GM12864 (cell line): ENCODE results near the gene CDH23.

ENCODE experiments used
- DNase-seq: peaks from one replicate; pipeline ENCODE4 v3.0.0-alpha.2; 2011; ENCODE audit warnings: low read depth
- H3K4me3 ChIP-seq: 2 replicates; pipeline ENCODE4 v1.5.1; 2011; ENCODE audit warnings: mild to moderate bottlenecking, low read depth, low read length, control low read depth
- TF ChIP-seq, protein P1 (sequence below): IDR thresholded peaks from 2 replicates; pipeline ENCODE4 v1.5.1; 2011; ENCODE audit warnings: low read depth, mild to moderate bottlenecking, moderate library complexity, low read length, control low read depth, inconsistent platforms; ENCODE audit errors: missing control alignments

Gene CDH23

DNA sequence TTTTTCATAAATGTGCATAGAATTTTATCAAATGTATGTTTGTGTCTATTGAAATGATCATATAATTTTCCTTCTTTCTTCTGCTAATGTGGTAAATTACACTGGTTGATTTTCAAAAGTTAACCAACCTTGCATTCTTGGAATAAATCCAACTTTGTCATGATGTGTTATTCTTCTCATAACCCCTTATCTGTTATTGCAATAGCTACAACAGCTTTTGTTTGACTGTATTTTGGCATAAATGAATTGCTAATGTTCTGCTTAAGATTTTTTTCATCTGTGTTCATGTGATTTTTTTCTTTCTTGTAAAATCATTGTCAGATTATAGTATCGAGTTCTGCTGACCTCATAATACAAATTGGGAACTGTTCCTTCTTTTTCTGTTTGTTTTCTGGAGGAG is 17.6 kb downstream of the CDH23 start:
- H3K4me3 ChIP-seq: no peak overlapping the region
- TF ChIP-seq, protein P1, sequence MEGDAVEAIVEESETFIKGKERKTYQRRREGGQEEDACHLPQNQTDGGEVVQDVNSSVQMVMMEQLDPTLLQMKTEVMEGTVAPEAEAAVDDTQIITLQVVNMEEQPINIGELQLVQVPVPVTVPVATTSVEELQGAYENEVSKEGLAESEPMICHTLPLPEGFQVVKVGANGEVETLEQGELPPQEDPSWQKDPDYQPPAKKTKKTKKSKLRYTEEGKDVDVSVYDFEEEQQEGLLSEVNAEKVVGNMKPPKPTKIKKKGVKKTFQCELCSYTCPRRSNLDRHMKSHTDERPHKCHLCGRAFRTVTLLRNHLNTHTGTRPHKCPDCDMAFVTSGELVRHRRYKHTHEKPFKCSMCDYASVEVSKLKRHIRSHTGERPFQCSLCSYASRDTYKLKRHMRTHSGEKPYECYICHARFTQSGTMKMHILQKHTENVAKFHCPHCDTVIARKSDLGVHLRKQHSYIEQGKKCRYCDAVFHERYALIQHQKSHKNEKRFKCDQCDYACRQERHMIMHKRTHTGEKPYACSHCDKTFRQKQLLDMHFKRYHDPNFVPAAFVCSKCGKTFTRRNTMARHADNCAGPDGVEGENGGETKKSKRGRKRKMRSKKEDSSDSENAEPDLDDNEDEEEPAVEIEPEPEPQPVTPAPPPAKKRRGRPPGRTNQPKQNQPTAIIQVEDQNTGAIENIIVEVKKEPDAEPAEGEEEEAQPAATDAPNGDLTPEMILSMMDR: no peak
- no peak for DNase-seq

- no peak for DNase-seq
- no peak overlapping the region for H3K4me3 ChIP-seq
- TF ChIP-seq, protein P1: no peak
Measured at GRCh38 chr10:71419002-71419540, 22.4 kb downstream of the CDH23 start.

DNA sequence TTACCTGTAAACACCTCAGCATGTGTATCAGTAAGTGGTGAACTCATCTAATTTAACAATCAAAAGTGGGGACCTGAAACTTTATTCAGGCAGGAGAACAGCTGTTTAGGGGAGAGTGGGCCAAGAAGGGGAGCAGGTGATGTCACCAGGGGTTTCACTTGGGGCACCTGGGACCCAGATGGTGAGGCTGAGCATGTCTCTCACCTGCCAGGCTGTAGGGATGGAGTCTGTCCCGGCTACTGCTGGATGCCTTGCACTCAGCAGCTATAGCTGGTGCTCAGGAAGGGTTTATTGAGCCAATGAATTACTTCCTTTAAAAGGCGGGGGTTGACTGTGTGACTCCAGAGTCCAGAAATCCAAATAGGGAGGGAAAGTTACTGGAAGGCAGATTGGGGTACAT is 23.0 kb downstream of the CDH23 start:
- H3K4me3 ChIP-seq: no peak overlapping the region
- DNase-seq: no peak
- TF ChIP-seq, protein P1: no peak

- no peak for DNase-seq
- no peak overlapping the region for H3K4me3 ChIP-seq
- TF ChIP-seq, protein P1: no peak
Measured at GRCh38 chr10:71421075-71421434, 24.3 kb downstream of the CDH23 start.

DNA sequence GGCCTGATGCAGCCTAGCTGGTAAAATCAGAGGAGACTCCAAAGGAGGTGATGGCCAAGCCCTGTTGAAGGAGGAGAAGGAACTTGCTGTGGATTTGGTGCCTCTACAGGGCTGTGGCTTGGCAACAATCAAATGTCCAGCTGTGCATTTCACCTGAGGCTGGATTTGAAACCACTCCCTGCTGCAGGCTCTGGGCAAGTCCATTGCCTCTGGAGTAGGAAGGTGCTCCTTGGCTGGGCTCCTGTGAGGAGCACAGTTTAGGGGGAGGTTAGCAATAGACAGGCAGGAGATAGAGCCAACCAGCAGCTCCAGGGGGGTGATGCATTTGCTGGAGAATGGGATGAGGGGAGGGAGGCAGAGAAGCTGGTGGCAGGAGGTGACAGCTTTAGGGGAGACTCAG is 26.5 kb downstream of the CDH23 start:
- TF ChIP-seq, protein P1: no peak
- H3K4me3 ChIP-seq: no peak overlapping the region
- no peak for DNase-seq

GRCh38 chr10:71423901-71424300 is 27.2 kb downstream of the CDH23 start:
- TF ChIP-seq, protein P1: no peak
- no peak overlapping the region for H3K4me3 ChIP-seq
- no peak for DNase-seq

DNA sequence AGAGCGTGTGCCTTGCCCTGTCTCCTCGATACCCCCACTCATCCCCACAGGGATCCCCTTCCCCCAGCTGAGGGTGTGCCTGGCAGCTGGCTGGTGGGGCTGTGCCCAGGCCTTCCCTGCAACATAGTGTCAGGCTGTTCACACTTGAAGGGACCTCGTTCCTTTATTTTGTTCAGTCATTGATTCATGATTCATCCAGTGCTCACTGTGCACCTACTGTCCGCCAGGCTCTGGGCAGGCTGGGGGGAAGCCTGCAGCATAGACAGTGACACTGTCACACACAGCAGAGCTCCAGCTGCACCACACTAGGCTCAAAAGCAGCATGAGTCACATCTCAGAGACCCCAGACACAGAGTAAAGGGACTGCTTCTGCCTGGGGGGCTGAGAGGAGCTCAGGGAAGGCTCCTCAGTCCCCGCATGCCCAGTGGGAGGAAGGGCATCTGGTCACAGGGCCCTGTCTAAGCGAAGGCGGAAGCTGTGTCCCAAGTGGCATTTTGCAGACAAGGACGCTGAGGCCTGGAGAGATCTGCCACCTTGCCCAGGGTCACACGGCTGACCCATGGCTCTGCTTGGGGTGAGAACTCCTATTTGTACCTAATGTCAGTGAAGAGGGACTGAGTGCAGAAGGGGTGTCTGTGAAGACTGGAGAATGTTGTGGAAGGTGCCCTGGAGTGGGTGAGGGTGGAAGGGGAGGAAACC is 27.9 kb downstream of the CDH23 start:
- DNase-seq: no peak
- H3K4me3 ChIP-seq: no peak overlapping the region
- TF ChIP-seq, protein P1: no peak
